Measurements from ENCODE around the gene FEM1B.

FEM1B gene

GRCh38 chr15:68277131-68277602 is 378 bp upstream of the FEM1B start:
- TF ChIP-seq CTCF (conservative IDR thresholded peaks at IDR 0.05; ENCODE audit: low read depth, low read length) = no peak
- H3K4me3 ChIP-seq (ENCODE audit: low read depth, low read length) = peak overlapping the region; percentile 94
- peak; percentile 67 for DNase-seq (ENCODE audit: low read depth)

- no peak for DNase-seq (ENCODE audit: low read depth)
- H3K4me3 ChIP-seq (ENCODE audit: low read depth, low read length) = peak overlapping the region; percentile 94
- peak; percentile 56 for TF ChIP-seq CTCF (conservative IDR thresholded peaks at IDR 0.05; ENCODE audit: low read depth, low read length)
Observed at GRCh38 chr15:68278345-68278594, 725 bp downstream of the FEM1B start.

- H3K4me3 ChIP-seq (ENCODE audit: low read depth, low read length) = peak overlapping the region; percentile 94
- TF ChIP-seq CTCF (conservative IDR thresholded peaks at IDR 0.05; ENCODE audit: low read depth, low read length) = no peak
- peak; percentile 47 for DNase-seq (ENCODE audit: low read depth)
Observed at GRCh38 chr15:68278595-68279405, 1.3 kb downstream of the FEM1B start.

- no peak for DNase-seq (ENCODE audit: low read depth)
- H3K4me3 ChIP-seq (ENCODE audit: low read depth, low read length) = peak overlapping the region; percentile 94
- TF ChIP-seq CTCF (conservative IDR thresholded peaks at IDR 0.05; ENCODE audit: low read depth, low read length) = no peak
Observed at GRCh38 chr15:68279779-68280753, 2.5 kb downstream of the FEM1B start.

GRCh38 chr15:68281008-68281407 is 3.5 kb downstream of the FEM1B start:
- no peak for TF ChIP-seq CTCF (conservative IDR thresholded peaks at IDR 0.05; ENCODE audit: low read depth, low read length)
- peak overlapping the region; percentile 94 for H3K4me3 ChIP-seq (ENCODE audit: low read depth, low read length)
- DNase-seq (ENCODE audit: low read depth) = no peak

GRCh38 chr15:68283401-68283800 is 5.9 kb downstream of the FEM1B start:
- TF ChIP-seq CTCF (conservative IDR thresholded peaks at IDR 0.05; ENCODE audit: low read depth, low read length) = no peak
- no peak overlapping the region for H3K4me3 ChIP-seq (ENCODE audit: low read depth, low read length)
- no peak for DNase-seq (ENCODE audit: low read depth)

All from choroid plexus epithelial cell (primary cell).